GM04503 (cell line): ENCODE measurements around the gene REPS2.

Experiments used
- DNase-seq: peaks from one replicate; pipeline ENCODE4 v3.0.0-alpha.2; 2012; ENCODE audit warnings: low read depth

REPS2 gene

DNA sequence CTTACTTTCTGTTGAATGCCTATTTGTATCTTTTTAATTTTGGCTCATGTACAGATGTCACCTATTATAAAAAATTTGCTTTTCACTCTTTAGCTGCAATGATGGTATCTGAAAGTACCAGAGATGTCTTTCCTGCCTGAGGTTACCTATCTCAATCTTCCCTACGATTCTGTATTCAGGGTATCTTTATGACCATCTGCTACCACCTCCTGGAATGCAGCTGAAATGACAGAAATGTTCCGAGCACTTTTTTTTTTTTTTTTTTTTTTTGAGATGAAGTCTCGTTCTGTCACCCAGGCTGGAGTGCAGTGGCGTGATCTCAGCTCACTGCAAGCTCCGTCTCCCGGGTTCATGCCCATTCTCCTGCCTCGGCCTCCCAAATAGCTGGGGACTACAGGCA lies 136.4 kb downstream of the REPS2 start:
- DNase-seq = no peak

DNA sequence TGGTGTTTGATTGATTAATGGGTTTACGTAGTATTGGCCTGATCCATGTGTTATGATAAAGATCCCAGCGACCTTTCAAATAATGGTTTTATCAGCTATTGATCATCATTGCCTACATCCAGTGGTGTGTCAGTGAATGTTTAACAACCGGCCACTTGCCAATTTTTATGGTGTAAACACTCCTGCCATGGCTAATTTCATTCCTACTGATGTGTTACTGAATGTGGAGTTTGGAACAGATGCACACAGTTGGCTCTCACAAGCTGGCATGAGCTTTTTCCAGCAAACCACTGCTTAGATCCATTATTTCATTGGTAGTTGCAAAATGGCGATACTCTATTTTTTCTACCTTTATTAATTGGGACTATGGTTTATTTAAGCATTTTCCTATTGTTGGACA lies 139.9 kb downstream of the REPS2 start:
- DNase-seq = no peak

- no peak for DNase-seq
Observed at GRCh38 chrX:17095161-17095560, 148.7 kb downstream of the REPS2 start.

DNA sequence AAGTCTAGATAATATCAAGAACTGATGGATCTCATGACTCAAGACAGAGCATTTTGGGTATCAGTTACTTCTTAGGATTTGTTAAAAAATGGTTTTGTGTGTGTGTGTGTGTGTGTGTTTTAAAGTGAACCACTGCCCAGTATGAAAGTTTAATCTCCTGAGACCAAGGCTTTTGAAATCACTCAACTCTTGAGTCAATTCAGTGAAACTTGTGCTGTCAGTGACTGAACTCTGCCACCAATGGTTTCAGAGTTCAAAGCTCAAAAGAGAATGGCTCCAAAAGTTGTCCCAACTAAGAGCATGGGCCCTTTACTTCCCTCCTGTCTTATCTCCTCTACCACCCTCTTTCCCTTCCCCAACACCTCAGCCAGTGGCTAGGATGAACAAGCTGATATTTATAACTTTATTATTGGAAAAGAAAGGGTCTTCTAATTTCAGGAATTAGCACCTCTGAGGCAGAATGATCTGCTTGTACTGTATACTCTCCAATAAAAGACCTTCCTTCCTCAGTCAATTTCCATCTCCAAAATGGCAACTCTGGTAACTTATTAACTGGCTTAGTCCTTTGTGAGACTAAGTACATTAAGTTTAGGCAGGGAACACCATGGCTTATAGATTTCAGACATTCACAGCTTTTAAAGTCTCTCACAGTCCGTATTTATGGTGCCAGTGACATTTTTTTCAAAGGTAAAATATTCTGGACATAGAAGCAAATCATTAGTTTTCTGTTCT lies 152.2 kb downstream of the REPS2 start:
- no peak for DNase-seq

- DNase-seq = no peak
Observed at GRCh38 chrX:17104433-17104832, 158.0 kb downstream of the REPS2 start.

GRCh38 chrX:17120816-17121215 lies 174.4 kb downstream of the REPS2 start:
- no peak for DNase-seq

DNA sequence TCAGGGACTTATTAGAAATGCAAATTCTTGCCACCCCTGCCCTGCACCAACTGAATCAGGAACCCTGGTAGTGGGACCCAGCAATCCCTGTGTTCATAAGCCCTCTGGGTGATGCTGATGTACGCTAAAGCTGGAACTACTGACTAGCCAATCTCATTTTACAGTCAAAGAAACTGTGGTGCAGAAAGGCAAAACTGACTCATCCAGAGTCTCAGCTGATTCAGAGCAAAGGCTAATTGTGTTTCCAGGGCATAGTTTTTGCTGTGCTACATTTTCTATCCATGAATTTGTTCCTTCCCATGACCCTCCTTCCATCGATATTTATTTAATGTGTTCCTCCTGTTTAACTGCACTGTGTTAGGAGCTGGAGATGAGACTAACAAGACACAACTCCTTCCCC lies 207.5 kb downstream of the REPS2 start:
- DNase-seq = no peak

DNA sequence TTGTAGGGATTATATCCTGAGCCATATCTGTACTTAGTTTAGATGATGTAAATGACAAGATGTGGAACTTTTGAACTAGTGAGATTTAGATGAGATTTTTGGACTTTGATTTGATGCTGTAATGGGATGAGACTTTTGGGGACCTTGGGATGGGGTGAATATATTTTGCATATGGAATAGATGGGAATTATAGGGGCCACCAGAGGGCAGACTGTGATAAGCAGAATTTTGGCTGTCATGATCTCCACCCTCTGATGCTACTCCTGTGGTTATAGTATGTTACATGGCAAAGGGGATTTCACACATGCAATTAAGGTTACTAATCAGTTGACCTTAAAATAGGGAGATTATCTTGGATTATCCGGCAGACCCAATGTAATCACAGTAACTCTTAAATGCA lies 214.5 kb downstream of the REPS2 start:
- DNase-seq = no peak

DNA sequence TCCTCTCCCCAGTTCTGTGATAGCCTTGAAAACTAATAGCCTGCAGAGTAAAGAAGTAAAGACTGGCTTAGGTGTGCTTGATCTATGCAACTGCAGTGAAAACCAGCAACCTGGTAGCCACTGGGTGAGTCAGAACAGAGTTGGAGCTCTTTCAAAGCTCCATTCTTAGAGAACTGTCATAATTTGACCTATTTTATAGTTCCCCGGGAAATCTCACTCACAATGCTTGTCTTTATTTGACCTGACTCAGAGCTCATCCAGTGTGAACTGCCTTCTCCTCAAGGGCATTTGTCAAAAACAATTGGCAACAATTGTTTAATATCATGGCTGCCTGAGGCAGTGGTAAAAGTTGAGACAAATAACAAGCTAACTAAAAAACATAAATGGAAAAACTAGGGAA lies 215.5 kb downstream of the REPS2 start:
- no peak for DNase-seq

- DNase-seq = no peak
Observed at GRCh38 chrX:17164079-17164478, 217.6 kb downstream of the REPS2 start.

- no peak for DNase-seq
Observed at GRCh38 chrX:17164941-17165340, 218.5 kb downstream of the REPS2 start.

- DNase-seq = no peak
Observed at GRCh38 chrX:17167915-17168314, 221.5 kb downstream of the REPS2 start.

DNA sequence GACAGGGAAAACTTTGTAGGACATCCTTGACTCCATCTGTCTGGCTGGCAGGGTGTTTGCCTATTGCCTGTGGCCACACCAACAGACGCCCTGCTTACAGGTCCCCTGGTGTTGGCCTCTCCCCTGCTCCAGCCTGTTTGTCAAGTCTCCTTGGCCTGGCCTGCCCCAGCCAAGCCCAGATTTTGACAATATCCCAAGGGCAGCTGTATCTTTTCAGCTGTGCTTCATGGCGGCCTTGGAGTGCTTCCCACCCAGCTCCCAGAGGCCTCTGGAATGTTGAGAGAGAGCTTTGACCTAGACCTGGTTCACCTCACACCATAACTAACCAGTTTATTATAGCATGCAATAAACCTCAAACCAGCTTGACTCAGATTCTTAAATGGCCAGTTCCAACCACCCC lies 224.5 kb downstream of the REPS2 start:
- DNase-seq = no peak

DNA sequence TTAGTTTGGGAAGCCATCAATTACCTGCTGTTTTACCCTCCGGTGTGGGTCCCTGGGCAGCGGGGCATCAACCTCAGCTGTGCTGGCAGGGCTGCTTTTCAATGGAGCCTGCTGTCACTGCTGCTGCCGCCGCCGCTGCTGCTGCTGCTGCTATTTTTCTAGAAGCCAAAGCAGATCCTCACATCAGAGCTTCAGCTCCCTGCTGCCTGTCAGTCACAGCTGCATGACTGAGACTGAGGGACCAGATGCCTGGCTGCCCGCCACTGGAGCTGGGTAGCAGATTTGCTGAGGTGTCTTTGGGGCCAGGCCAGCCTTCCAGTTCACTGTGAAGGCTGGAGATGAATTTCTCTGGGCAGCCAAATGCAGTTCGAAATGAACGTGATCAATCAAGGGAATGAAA lies 228.2 kb downstream of the REPS2 start:
- no peak for DNase-seq

DNA sequence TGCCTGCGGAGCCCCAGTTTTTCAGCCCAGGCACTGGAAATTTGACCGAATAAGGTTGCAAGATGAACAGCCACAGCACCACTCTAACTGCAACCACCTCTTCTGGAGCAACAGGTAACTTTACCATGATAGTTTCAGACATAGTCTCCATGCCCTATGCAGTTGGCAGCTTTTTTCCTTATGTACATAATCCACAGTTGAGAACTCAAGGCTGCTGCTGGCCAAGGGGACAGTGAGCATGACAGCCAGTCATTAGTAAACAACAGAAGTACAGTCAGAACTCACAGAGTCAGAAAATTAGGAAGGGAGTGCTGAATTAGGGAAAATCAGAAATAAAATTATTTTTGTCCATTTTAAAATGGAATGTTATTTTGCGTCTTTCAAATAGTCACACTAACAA lies 235.9 kb downstream of the REPS2 start:
- DNase-seq = no peak

DNA sequence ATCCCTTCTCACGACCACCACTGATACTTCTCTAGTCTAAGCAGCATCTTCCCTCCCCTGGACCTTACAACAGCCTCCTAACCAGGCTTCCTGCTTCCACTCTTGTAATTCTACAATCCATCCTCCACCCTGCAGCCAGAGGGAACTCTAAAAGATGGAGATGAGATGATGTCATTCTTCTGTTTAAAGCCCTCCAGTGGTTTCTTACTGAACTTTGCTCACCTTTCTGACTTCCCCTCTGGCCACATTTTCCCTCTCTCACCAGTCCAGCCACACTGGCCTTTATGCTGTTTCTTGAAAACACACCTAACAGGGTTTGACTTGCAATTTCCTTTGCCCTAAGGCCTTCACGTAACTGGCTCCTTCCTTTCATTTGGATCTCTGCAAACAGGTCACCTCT lies 237.1 kb downstream of the REPS2 start:
- no peak for DNase-seq

- no peak for DNase-seq
Observed at GRCh38 chrX:17185431-17185830, 239.0 kb downstream of the REPS2 start.

DNA sequence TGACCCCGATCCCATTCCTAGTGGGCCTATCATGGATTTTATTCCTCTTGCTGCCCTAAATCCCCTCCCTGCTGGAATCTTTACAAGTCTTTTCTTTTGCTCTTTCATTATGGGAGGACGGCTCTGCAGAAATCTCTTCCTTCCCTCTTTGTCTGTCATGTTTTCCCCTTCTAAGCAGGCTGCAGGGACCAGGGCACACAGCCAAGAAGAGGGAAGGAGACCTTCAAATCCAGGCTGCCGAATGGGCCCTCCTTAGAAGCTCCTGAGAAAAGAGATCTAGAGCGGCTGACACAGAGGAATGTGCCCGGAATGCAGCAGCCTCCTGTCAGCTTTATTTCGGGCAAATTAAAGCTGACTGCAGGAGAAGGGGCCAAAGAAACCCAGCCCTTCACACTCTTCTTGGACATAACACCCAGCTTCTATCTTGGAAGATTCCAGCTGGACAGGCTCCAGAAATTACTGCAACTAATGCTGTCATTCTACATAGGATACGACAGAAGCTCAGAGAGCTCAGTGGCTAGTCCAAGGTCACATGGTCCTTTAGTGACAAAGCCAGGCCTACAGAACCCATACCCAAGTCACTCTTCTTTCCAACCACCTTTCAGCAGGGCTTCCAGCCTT lies 240.8 kb downstream of the REPS2 start:
- no peak for DNase-seq

DNA sequence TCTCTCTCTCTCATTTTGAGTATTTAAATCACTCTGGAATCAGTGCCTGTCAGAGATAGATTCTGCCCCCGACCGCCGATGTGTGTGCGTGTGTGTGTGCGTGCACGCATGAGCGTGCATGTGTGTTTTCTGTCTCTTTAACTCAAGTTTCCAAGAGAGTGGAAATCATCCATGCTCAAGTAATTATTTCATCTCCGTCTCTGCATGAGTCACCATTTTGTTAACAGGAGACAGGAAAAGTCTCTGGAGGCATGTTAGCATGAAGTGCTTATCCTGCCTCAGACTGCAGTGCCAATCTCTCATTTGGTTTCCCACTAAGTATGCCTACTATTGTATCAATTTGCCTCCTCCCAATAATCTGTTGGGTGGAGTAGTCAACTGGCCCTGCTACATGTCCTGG lies 245.6 kb downstream of the REPS2 start:
- no peak for DNase-seq
